A549 (cell line): ENCODE data around the gene PLCB3.

Experiments used
- CTCF ChIP-seq: fragments of >200 bp; sonication (Bioruptor Twin); formaldehyde crosslinking; IDR thresholded peaks from 3 replicates; pipeline ENCODE4 v1.5.1; 2016
- MYC ChIP-seq: IDR thresholded peaks from 2 replicates; pipeline ENCODE4 v1.6.1; 2012; ENCODE audit warnings: mild to moderate bottlenecking, inconsistent platforms, low read length, improper control_type of control experiment, borderline replicate concordance

DNA sequence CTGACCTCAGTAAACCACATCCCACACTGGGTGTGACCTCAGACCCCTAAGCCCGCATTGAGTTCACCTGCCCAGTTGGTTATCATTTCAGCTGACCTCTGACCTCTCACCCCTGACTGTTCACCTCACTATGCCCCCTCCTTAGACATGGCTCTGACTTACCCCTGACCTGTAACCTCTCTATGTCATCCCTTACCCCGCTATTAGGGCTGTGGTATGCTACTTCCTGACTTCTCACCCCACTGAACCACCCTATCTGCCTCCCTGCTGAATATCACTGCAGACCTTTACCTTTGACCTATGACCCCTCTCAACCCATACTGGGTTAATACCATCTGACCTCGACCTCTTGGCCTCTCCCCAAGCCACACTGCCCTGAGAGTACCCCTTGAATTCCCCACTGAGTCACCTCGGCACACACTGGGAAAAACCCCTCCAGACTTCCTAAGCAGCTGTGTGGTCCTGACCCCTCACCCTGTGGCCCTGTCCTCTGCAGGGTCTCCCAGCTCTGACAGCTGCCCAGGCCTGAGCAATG, 8.3 kb downstream of the PLCB3 start:
- TF ChIP-seq CTCF (no peak), MYC (no peak)
